ENCODE data around the gene PAGE5. TPM values are rescaled to one million over a fixed set of nuclear protein-coding genes. Genes with fewer than 3 reads are reported as not detected.

Gene PAGE5
- not detected in 2 replicates for total RNA-seq

GRCh38 chrX:55220119-55220794, at the start of gene PAGE5:
TSS of gene PAGE5 (plus strand) at chrX:55220346. CDS start at chrX:55221383, 1,037 bp downstream.

GRCh38 chrX:55264816-55265215, 44.7 kb downstream of the PAGE5 start, which contains the start of gene PAGE3:
TSS of gene PAGE3 (minus strand) at chrX:55264916. CDS start at chrX:55263903, 1,013 bp downstream.

Other genes starting within 250 kb of the PAGE5 start
- gene PFKFB1, start 226.2 kb upstream of the PAGE5 start, total RNA-seq, result under 0.01 and 0.21 TPM in 2 replicates
- 8.8 and 18.1 TPM in 2 replicates for gene APEX2, start 220.0 kb upstream of the PAGE5 start, total RNA-seq
- not detected in 2 replicates for gene ALAS2, start 189.4 kb upstream of the PAGE5 start, total RNA-seq
- gene PAGE2B, start 145.3 kb upstream of the PAGE5 start, total RNA-seq, result not detected in 2 replicates
- gene PAGE2, start 131.3 kb upstream of the PAGE5 start, total RNA-seq, result not detected in 2 replicates
- gene PAGE3, start 44.6 kb downstream of the PAGE5 start, total RNA-seq, result not detected in 2 replicates
- gene MAGEH1, start 231.8 kb downstream of the PAGE5 start, total RNA-seq, result 2.4 and 3.4 TPM in 2 replicates